Muscle of arm (tissue), 12 donors: ENCODE results near the gene SFMBT1. TPM values are rescaled to one million over a fixed set of nuclear protein-coding genes. Genes with fewer than 3 reads are reported as not detected.

ENCODE experiments used
- DNase-seq: peaks from one replicate; pipeline ENCODE4 v3.0.0-alpha.2; 2013
- polyA plus RNA-seq, 12 donors: library from polyadenylated mRNA; unstranded; fragments of 120-200 nt; gene quantifications; one replicate each; pipeline ENCODE4 v1.2.1, GENCODE V29; 2013; ENCODE audit not compliant: insufficient read length in 12 of 12

Gene SFMBT1
- polyA plus RNA-seq, 12 donors = 6.2 to 37.5 (median 7.5) TPM; not detected in 1

GRCh38 chr3:52886049-52886730, 159.7 kb downstream of the SFMBT1 start:
- no peak for DNase-seq

- DNase-seq = no peak
Measured at GRCh38 chr3:52882377-52882776, 163.5 kb downstream of the SFMBT1 start.

- no peak for DNase-seq
Measured at GRCh38 chr3:52881871-52882270, 164.0 kb downstream of the SFMBT1 start.

- DNase-seq = no peak
Measured at GRCh38 chr3:52880474-52880873, 165.4 kb downstream of the SFMBT1 start.

GRCh38 chr3:52880047-52880446, 165.8 kb downstream of the SFMBT1 start:
- no peak for DNase-seq

- no peak for DNase-seq
Measured at GRCh38 chr3:52879581-52879980, 166.3 kb downstream of the SFMBT1 start.

GRCh38 chr3:52879090-52879489, 166.8 kb downstream of the SFMBT1 start:
- no peak for DNase-seq

- no peak for DNase-seq
Measured at GRCh38 chr3:52877085-52877484, 168.8 kb downstream of the SFMBT1 start.

GRCh38 chr3:52874864-52875587, 170.8 kb downstream of the SFMBT1 start:
- no peak for DNase-seq

GRCh38 chr3:52874160-52874701, 171.6 kb downstream of the SFMBT1 start:
- DNase-seq = no peak

GRCh38 chr3:52873433-52874159, 172.3 kb downstream of the SFMBT1 start:
- no peak for DNase-seq

GRCh38 chr3:52872245-52872644, 173.6 kb downstream of the SFMBT1 start:
- no peak for DNase-seq

GRCh38 chr3:52871761-52872160, 174.1 kb downstream of the SFMBT1 start:
- no peak for DNase-seq

- no peak for DNase-seq
Measured at GRCh38 chr3:52870471-52870870, 175.4 kb downstream of the SFMBT1 start.

- DNase-seq = no peak
Measured at GRCh38 chr3:52866427-52866826, 179.4 kb downstream of the SFMBT1 start.

- no peak for DNase-seq
Measured at GRCh38 chr3:52865994-52866393, 179.9 kb downstream of the SFMBT1 start.

- DNase-seq = no peak
Measured at GRCh38 chr3:52860424-52860768, 185.5 kb downstream of the SFMBT1 start.

- DNase-seq = no peak
Measured at GRCh38 chr3:52859686-52860423, 186.0 kb downstream of the SFMBT1 start.

GRCh38 chr3:52857864-52858263, 188.0 kb downstream of the SFMBT1 start:
- no peak for DNase-seq

- no peak for DNase-seq
Measured at GRCh38 chr3:52857133-52857532, 188.7 kb downstream of the SFMBT1 start.

GRCh38 chr3:52856666-52857065, 189.2 kb downstream of the SFMBT1 start:
- DNase-seq = no peak

- DNase-seq = no peak
Measured at GRCh38 chr3:52854013-52854412, 191.9 kb downstream of the SFMBT1 start.
